Lower lobe of right lung (tissue), 2 donors: Measurements from ENCODE around the gene BRINP2. TPM values are rescaled to one million over a fixed set of nuclear protein-coding genes. Genes with fewer than 3 reads are reported as not detected.
A peak's percentile ranks its signal among the peaks of the same experiment; 100 is the strongest.

Experiments
- ATAC-seq, 2 donors: fragments of 200-7000 bp; cut with Tn5 transposase; one replicate each; pipeline ENCODE4 v1.9.1; 2020 to 2022; ENCODE audit warnings: mild to moderate bottlenecking in 2 of 2, moderate library complexity in 2 of 2
- DNase-seq: peaks from one replicate; pipeline ENCODE4 v3.0.0-alpha.2; 2020
- H3K27ac ChIP-seq: fragments of 200-600 bp; one replicate; pipeline ENCODE4 v1.8.0; 2022
- H3K27me3 ChIP-seq: fragments of 200-600 bp; one replicate; pipeline ENCODE4 v1.8.0; 2022; ENCODE audit warnings: low read depth
- H3K36me3 ChIP-seq: fragments of 200-600 bp; one replicate; pipeline ENCODE4 v1.8.0; 2022; ENCODE audit warnings: mild to moderate bottlenecking
- H3K4me1 ChIP-seq: fragments of 200-600 bp; one replicate; pipeline ENCODE4 v1.8.0; 2022
- H3K4me3 ChIP-seq: fragments of 200-600 bp; one replicate; pipeline ENCODE4 v1.8.0; 2022; ENCODE audit warnings: mild to moderate bottlenecking
- H3K9me3 ChIP-seq: fragments of 200-600 bp; one replicate; pipeline ENCODE4 v1.8.0; 2022
- intact Hi-C: fragments of 100-400 bp; cut with DNase I; formaldehyde crosslinking; loops from one replicate; pipeline ENCODE4 v1.11.0; 2022
- total RNA-seq: library from RNA; stranded (reverse); fragmentation: NEBNext Ultra II Directional; extraction: Animal tissue kit (Norgen Biotek cat#: 25700); gene quantifications from one replicate; pipeline ENCODE4 v1.2.1, GENCODE V29; 2021
- TF ChIP-seq, protein P1 (sequence below): fragments of 200-600 bp; IDR thresholded peaks from one replicate; pipeline ENCODE4 v1.8.0; 2022; ENCODE audit warnings: antibody characterized with exemption, mild to moderate bottlenecking
- donor health status: DM: no; HTN: yes; CAD: no; lungs with severe emphysema.

Gene BRINP2
- total RNA-seq, 1 donor from 2014 or later = not detected

DNA sequence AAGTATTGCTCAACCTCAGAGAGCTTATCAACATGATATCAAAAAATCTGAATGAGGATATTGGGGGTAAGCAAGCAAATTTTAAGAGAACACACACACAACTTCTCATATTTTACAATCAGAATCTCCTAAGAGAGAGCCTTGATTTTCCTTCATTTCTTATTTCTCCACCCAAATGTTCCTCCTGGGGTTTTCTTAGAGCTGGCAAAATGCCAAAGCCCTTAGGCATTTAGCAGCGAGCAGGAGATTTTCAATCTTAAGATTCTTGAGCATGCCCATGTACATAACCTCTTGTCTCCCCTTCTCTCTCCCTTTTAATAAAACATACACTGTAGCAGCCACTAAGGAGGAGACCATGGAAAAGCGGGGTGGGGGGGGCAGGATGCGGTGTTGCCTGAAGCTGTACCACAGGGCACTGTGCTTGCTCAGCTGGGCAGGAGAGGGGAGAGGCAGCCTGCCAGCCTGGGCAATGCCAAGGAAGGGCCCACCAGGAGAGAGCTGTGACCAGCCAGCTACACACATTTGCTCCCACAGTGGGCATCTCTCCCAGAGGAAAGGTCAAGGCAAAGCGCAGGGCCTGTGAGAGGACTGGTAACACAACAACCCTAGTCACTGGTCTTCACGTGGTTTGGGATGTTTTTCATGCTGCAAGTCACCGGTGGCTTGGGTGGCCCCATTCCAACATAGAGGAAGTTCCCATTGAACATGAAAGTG is 4.3 kb downstream of the BRINP2 start:
- H3K36me3 ChIP-seq = no peaks in the 10 kb centered on the region
- H3K4me3 ChIP-seq = no peak overlapping the region
- intact Hi-C loops = no loop called here
- peaks cover 29% of the 10 kb centered on the region for H3K27me3 ChIP-seq
- TF ChIP-seq, protein P1, sequence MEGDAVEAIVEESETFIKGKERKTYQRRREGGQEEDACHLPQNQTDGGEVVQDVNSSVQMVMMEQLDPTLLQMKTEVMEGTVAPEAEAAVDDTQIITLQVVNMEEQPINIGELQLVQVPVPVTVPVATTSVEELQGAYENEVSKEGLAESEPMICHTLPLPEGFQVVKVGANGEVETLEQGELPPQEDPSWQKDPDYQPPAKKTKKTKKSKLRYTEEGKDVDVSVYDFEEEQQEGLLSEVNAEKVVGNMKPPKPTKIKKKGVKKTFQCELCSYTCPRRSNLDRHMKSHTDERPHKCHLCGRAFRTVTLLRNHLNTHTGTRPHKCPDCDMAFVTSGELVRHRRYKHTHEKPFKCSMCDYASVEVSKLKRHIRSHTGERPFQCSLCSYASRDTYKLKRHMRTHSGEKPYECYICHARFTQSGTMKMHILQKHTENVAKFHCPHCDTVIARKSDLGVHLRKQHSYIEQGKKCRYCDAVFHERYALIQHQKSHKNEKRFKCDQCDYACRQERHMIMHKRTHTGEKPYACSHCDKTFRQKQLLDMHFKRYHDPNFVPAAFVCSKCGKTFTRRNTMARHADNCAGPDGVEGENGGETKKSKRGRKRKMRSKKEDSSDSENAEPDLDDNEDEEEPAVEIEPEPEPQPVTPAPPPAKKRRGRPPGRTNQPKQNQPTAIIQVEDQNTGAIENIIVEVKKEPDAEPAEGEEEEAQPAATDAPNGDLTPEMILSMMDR = no peak
- peaks cover 8% of the 10 kb centered on the region for H3K4me1 ChIP-seq
- ATAC-seq (no peak), DNase-seq (no peak)
- H3K27ac ChIP-seq = no peak overlapping the region
- no peaks in the 10 kb centered on the region for H3K9me3 ChIP-seq

DNA sequence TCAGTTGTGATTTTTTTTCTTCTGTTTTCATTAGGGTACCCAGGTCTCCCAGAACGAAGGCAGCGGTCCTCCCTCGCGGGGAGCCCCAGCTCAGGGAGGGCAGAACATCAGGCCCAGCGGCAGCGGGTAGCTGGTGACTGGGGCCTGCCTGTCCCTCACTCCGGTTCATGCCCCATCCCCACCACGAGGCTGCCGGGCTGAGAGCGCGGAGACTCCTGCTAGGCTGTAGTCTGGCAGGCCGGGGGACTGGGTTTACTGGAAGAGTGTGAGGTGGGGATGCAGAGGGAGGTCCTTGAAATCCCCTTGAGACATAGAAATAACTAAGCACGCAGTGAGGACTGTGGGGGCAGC is 10.5 kb downstream of the BRINP2 start:
- intact Hi-C loops = no loop called here
- H3K4me1 ChIP-seq = peaks cover 7% of the 10 kb centered on the region
- DNase-seq = no peak
- ATAC-seq = peak; percentile 34 to 35
- TF ChIP-seq, protein P1 = no peak
- peaks cover 26% of the 10 kb centered on the region for H3K27me3 ChIP-seq
- H3K4me3 ChIP-seq = peak overlapping the region; percentile 15
- no peaks in the 10 kb centered on the region for H3K36me3 ChIP-seq
- no peak overlapping the region for H3K27ac ChIP-seq
- no peaks in the 10 kb centered on the region for H3K9me3 ChIP-seq

DNA sequence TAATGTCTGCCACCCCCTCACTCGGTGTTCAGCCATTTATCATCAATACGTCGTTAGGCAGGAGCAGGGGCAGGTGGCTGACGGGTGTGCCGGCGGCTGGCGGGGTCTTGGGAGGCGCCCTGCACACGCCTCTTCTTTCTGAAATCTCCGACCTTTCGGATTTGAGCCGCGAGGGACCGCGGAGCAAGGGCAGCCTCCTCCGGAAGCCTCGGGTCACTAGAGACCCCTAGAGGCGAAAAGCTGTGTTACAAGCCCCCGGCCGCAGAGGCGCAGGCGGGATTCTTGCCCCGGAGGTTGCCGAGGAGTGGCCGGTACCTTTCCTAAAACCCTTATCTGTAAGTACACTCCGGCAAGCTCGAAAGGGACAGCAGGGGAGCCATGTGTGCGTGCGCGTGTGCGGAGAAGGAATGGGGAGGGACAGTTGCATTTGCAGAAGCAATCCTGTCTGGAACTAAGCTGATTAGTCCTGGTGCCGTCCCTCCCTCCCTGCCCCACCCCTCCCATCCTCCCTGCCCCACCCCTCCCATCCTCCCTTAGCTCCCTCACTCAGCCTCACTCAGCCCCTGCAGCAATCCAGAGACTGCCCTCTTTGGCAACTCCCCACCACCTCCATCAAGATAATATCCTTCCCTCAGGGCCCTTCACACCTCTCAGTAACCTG is 11.0 kb downstream of the BRINP2 start:
- peak; percentile 54 for DNase-seq
- peaks cover 26% of the 10 kb centered on the region for H3K27me3 ChIP-seq
- ATAC-seq = peak; percentile 85 to 88
- peak overlapping the region; percentile 15 for H3K4me3 ChIP-seq
- no peaks in the 10 kb centered on the region for H3K36me3 ChIP-seq
- no peak overlapping the region for H3K27ac ChIP-seq
- intact Hi-C loops = no loop called here
- TF ChIP-seq, protein P1 = peak; percentile 72
- no peaks in the 10 kb centered on the region for H3K9me3 ChIP-seq
- peaks cover 7% of the 10 kb centered on the region for H3K4me1 ChIP-seq

DNA sequence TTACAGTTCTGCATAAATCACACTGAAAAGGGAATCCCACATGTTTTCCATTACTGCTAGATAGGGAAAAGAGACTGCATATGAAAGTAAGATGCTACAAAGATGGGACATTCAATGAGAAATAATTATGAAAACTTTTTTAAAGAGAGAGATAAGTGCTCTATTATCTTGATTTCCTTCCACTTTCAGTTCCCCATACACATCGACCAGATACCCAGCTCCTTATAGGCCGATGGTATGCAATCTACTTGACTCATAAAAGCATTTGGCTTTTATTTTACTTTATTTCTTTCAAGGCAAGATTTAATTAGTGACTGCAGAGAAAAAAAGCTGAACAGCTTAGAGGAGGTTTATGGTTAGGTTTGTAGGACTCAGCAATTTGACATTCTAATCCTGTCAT is 13.1 kb downstream of the BRINP2 start:
- H3K9me3 ChIP-seq = no peaks in the 10 kb centered on the region
- peaks cover 7% of the 10 kb centered on the region for H3K4me1 ChIP-seq
- no peak for ATAC-seq
- no peak overlapping the region for H3K4me3 ChIP-seq
- no peak for DNase-seq
- H3K36me3 ChIP-seq = no peaks in the 10 kb centered on the region
- intact Hi-C loops = no loop called here
- no peak overlapping the region for H3K27ac ChIP-seq
- TF ChIP-seq, protein P1 = no peak
- H3K27me3 ChIP-seq = peaks cover 24% of the 10 kb centered on the region

DNA sequence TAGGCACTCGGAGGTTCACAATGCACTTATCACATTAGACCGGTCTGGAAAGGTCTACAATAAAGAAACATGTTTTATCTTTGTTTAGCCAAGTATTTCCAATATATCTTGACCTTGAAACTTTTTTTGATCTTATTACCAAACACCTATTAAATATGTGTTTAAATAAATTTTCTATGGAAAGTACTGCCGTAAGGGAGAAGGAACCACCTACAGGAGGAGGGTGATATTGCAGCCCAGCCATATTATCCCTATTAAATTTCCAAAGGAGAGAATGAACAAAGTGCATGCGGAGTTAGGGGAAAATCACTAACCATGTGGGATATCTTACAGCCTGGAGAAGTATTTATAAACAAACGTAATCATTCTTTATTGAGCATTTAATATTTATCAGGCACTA is 14.5 kb downstream of the BRINP2 start:
- peaks cover 19% of the 10 kb centered on the region for H3K27me3 ChIP-seq
- DNase-seq (no peak), ATAC-seq (no peak)
- peaks cover 7% of the 10 kb centered on the region for H3K4me1 ChIP-seq
- no peaks in the 10 kb centered on the region for H3K9me3 ChIP-seq
- H3K27ac ChIP-seq = no peak overlapping the region
- no peaks in the 10 kb centered on the region for H3K36me3 ChIP-seq
- TF ChIP-seq, protein P1 = peak; percentile 44
- intact Hi-C loops = no loop called here
- H3K4me3 ChIP-seq = no peak overlapping the region
